ENCODE measurements around the gene MYL6.
"Not testable (repeated sequence)": the region's sequence is repeated elsewhere in the genome, so short reads cannot be mapped to it uniquely, and the experiment has no call there.

The MYL6 gene

DNA sequence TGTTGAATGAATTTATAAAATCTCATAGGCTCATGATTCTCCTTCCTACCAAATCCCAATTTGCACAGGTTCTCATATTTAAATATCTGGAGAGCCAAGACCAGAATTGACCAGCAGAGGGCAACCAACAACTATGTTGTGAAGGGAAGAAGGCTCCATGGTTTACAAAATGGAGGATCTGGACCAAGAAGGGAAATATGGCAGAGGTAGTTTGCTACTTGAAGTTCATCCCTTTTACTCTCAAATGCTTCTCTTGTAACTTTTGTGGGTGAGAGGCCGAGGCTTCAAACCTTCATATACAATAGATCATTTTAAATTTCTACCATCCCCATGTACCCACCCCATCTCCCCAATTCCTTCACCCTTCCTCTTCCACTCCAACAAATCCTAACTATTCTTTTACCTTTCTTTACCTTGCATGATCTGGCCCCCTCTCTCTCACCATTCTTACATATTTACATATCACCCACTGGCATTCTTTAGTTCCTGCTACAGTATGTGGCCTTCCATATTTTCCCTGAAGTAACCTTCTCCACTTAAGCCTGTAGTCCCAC, 34.9 kb downstream of the MYL6 start:
- peak; percentile 60 for DNase-seq

DNA sequence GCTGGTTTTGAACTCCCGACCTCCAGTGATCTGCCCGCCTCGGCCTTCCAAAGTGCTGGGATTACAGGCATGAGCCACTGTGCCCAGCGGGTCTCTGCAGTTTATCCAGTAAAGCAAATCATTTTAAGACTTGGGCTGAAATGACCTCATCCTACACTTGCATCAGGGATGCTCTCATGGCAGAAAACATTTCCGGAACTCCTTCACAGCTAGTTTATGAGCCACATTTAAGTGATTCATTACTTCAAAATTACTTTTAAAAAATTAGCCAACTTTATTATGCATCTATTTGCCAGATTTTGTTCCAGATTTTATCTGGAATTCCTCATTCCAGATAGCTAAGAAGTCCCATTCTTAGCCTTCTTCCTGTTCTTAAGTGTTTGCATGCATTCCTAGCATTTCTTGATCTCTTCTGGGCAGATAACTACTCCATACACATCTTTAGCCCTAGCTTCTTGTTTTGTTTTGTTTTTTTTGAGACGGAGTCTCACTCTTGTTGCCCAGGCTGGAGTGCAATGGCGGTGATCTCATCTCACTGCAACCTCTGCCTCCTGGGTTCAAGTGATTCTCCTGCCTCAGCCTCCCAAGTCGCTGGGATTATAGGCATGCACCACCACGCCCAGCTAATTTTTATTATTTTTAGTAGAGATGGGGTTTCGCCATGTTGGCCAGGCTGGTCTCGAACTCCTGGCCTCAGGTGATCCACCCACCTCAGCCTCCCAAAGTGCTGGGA, 38.8 kb downstream of the MYL6 start:
- DNase-seq, result not testable (repeated sequence)

DNA sequence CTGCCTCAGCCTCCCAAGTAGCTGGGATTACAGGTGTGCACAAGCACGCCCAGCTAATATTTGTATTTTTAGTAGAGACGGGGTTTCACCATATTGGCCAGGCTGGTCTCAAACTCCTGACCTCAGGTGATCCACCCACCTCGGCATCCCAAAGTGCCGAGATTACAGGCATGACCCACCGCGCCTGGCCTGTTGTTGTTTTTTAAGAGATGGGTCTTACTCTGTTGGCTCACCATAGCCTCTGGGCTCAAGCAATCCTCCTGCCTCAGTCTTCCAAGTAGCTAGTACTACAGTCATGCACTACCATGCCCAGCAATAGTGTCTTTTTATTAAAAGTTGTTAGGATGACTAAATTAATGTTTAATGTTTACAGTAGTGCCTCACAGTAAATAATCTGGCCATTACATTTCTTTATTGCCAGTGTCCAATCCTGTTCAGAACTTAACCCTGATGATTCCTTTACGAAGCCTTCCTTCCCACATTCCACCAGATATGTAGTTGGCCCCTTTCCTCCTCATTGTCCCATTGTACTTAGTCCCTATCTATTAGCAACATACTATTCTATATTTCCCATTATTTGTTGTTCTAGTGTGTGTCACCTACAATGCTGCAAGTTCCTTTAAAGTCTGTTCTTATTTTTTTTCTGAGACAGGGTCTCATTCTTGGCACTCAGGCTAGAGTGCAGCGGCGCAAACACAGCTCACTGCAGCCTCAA, 39.9 kb downstream of the MYL6 start:
- no peak for DNase-seq

DNA sequence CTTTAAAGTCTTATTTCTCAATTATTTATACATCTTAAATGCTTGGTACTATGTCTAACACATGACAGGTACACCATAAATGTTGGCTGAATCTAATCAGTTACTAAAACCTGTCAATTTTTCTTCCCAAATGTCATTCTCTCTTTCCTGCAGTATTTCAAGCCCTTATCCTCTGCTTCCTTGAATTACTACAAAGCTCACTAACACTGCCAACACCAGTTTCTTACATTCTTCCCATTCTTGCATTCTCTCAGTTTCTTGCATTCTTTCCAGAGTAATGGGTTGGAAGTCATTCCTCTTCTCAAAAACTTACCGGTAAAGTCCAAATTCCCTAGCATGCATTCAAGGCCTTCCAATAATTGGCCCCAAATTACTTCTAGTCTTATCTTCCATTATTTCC, 40.7 kb downstream of the MYL6 start:
- DNase-seq, result no peak

DNA sequence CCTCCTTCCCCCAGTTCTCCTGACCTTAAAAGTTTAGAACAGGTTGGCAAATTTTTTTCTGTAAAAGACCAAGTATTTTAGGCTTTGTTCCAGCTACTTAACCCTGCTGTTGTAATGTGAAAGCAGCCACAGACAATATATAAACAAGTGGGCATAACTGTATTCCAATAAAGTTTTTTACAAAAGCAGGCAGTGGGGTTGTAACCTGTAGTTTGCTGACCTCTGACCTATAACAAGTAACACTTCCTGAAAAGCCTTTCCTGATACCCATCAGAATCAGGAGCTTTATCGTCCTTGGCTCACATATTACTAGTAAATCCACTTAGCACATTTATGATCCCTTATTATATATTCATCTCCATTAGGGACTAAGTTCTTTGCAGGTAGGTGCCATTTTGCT, 44.2 kb downstream of the MYL6 start:
- DNase-seq, result no peak

DNA sequence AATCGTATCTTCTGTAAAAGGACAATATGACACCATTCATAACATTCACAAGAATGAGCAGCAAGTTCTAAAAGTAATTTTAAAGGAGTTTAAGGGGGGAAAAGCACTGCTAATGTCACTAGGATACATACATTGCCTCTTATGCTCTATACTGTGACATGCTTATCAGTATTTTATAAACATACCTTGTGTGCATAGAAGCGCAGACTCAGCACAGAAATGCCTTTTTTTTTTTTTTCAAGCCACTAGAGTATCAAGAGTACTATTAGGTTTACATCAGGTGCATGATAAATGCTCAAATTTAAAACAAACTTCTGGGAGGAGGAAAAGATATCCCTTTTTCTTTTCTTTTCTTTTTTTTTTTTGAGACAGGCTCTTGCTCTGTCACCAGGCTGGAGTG, 44.7 kb downstream of the MYL6 start:
- no peak for DNase-seq

DNA sequence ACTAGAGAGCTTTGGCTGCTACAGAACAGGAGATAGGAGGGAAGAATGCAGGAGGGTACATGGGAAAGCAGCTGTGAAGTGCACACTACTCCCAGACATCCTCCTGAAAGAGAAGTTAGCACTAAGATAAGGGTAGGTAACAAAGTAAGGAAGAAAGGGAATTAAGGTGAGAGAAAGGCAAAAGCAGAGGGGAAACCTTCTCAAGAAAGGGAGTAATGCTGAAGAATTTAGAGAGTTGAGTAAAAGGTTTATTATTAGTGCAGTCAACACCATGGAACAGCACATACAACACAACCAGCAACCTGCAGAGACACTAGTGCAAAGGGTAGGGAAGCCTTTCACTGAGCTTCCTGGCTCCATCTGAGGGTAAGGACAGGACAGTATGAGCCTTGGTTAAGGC, 46.1 kb downstream of the MYL6 start:
- no peak for DNase-seq

DNA sequence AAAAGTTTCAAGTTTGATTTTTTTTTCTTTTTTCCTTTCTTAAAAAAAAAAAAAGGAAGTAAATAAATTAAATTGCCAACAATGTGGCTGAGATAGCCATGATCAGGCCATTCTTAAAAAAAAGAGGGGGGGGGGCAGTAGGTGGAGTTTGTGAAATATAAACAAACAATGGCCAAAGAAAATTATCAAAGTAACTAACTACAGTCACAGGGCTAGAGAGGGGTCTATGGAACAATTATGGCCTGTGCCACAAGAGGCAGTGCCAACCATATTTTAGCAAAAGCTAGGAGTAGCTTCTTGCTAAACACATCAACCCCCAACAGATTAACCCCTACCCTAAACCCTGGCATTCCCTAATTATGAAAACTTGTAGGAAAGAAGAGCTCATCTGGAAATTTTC, 47.3 kb downstream of the MYL6 start:
- DNase-seq, result no peak

DNA sequence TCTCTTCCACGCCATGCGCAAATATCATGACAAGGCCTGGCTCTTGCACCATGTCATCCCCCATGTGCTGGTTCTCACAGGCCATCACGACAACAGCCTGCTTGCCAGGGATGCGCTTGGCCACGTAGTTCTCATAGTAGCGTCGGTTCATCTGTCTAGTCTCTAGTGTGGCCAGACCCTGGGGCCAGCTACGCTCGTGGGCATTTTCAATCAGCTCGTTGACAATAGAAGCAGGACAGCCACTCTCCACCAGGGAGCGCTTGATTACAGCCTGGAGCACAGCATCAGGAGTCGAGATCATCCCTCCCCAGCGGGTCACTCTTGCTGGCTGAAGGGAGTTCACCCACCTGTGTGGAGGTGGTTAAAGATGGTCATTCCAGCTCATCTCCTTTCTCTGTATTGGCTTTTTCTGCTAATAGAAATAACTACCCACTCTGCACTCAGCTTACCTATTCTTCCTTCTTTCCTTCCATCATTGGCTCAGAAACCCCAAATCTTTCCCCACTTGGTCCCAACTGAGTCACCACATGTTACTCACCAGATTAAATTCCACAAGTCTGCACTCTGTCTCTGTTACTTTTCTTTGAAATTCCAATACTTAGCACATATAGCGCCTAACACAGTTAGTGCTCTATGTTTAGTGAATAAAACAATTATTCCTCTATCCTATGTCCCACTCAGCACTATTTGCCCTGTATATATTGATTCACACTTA, 48.5 kb downstream of the MYL6 start:
- peak; percentile 1 for DNase-seq

DNA sequence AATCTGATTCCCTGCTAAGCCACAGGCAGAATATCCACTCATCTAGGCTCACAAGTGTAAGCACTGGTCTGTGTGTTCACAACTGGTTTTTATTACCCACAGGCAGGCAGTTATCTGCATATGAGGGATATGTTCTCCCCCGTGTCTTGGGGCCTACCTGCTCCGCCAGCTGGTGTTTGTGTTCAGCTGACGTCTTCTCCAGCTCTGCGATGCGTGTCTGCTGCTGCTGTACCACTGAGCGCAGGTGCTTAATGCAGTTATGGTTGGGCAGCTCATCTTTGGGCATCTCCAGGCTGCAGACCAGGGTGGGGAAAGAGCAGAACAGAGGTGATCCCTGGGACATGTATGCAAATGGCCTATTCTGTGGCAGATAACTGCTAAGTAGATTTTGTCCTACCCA, 49.8 kb downstream of the MYL6 start:
- DNase-seq, result no peak
